NCI-H1048 (cell line): ENCODE measurements around the gene KCNK6.
"Not testable (repeated sequence)": the region's sequence is repeated elsewhere in the genome, so short reads cannot be mapped to it uniquely, and the experiment has no call there.

Experiments
- DNase-seq: peaks from one replicate; lab custom pipeline; 2025; lab: John Stamatoyannopoulos, UW

The KCNK6 gene

GRCh38 chr19:38324431-38324830 lies 4.8 kb downstream of the KCNK6 start:
- no peak for DNase-seq

DNA sequence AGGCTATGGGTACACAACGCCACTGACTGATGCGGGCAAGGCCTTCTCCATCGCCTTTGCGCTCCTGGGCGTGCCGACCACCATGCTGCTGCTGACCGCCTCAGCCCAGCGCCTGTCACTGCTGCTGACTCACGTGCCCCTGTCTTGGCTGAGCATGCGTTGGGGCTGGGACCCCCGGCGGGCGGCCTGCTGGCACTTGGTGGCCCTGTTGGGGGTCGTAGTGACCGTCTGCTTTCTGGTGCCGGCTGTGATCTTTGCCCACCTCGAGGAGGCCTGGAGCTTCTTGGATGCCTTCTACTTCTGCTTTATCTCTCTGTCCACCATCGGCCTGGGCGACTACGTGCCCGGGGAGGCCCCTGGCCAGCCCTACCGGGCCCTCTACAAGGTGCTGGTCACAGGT lies 6.9 kb downstream of the KCNK6 start:
- DNase-seq = no peak

GRCh38 chr19:38329651-38330050 lies 10.0 kb downstream of the KCNK6 start:
- no peak for DNase-seq

GRCh38 chr19:38331728-38332127 lies 12.1 kb downstream of the KCNK6 start:
- no peak for DNase-seq

- DNase-seq = no peak
Observed at GRCh38 chr19:38333245-38333644, 13.6 kb downstream of the KCNK6 start.

DNA sequence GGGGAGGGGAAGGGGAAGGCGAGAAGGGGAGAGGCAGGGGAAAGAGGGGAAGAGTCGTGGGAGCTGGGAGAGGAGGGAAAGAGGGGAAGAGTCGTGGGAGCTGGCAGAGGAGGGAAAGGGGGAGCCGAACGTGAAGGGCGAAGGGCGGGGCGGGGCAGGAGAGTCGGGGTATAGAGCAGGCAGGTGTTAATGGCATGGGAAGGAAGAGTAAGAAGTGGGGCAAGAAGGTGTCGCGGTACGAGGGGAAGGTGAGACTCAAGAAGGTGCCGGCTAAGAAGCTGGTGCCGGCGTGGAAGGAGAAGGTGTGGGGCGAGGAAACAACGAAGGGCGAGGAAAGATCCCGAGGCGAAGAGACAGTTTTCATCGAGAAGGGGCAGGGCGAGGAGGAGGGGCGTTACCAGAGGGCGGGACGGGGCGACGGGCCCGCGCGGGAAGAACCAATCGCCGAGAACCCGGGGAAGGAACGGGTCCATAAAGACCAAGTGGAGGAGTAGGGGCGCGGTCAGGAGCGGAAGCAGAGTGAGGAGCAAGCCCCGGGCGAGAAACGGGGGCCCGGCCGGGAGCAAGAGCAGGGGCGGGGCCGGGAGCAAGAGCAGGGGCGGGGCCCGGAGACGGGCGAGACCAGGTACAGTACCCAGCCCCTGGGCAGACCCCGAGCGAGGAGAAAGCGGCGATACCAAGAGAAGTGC lies 16.4 kb downstream of the KCNK6 start:
- DNase-seq = peak; percentile 94

- DNase-seq = peak; percentile 76
Observed at GRCh38 chr19:38336638-38337359, 17.2 kb downstream of the KCNK6 start.

GRCh38 chr19:38337360-38337653 lies 17.7 kb downstream of the KCNK6 start:
- no peak for DNase-seq

DNA sequence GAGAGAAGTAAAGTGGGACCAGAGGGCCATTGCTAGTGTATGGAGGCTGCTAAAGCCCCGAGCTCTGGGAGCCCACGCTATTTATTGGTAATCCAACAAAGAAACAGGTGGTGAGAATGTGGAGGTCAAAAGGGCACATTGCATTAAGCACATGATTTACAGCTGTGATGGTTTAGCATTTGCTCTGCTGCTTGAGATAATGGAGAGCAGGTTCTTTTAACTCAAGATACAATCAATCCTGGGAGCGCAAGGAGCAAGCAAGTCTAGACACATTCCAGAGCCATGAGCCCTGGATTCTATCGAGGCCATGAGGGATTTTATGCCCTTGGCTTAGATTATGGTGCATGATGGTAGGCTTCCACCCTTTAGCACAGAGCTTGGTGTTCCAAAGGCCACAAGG lies 19.4 kb downstream of the KCNK6 start:
- DNase-seq = not testable (repeated sequence)

DNA sequence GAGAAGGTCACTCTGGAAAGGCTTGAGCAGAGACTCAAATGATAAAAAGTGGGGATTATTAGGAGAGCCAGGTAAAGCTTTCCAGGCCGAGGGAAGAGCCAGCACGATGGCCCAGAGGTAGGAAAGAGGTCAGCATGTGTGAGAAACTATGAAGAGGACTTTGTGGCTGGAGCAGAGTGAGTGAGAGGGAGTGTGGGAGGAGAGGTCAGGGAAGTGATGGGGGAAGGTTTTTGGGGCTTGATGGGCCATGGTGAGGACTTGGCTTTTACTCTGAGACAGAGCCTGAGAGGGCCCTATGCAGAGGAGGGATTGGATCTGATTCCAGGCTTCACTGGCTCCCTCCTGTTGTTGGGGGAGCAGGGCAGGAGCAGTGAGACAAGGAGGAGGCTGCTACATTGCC lies 21.3 kb downstream of the KCNK6 start:
- DNase-seq = no peak

DNA sequence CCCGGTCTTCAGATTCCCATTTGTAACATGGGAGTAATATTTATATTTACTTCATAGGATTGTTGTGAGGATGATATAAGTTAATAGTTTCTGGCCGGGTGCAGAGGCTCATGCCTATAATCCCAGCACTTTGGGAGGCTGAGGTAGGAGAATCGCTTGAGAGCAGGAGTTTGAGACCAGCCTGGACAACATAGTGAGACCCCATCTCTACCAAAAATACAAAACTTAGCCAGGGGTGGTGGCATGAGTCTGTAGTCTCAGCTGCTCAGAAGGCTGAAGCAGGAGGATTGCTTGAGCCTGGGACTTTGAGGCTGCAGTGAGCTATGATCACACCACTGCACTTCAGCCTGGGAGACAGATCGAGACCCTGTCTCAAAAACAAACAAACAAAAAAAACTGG lies 27.2 kb downstream of the KCNK6 start:
- no peak for DNase-seq

DNA sequence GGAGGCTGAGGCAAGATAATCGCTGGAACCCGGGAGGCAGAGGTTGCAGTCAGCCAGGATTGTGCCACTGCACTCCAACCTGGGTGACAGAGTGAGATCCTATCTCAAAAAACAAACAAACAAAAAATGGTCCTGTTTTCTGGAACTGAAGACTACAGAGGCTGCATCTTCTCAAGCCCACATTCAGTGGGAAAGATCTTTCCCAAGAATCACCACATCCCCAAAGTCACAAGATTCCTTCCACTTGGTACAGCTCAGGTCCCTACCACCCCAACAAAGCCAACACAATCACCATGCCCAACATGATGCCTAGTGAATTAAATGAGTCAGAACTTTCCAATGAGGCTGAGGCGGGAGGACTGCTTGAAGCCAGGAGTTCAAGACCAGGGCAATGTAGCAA lies 31.2 kb downstream of the KCNK6 start:
- DNase-seq = no peak

- no peak for DNase-seq
Observed at GRCh38 chr19:38351865-38352395, 32.3 kb downstream of the KCNK6 start.

- no peak for DNase-seq
Observed at GRCh38 chr19:38352611-38353010, 33.0 kb downstream of the KCNK6 start.

- DNase-seq = no peak
Observed at GRCh38 chr19:38355728-38356725, 36.4 kb downstream of the KCNK6 start.

DNA sequence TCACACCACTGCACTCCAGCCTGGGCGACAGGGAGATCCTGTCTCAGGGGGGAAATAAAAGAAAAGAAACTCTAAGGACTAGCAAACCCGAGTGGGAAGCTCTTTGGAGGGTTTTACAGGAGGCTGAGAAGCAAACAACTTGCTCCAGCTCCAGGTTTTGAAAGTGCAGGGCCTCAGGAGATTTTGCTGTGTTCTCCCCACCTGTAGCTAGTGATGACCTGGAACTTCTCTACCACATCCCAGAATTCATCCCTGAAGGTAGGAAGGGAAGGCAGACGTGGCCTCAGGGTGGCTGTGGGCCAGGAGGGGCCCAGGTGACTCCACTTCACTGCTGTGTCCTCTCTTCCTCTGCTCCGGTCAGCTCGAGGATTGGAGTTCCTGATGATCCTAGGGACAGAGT lies 38.4 kb downstream of the KCNK6 start:
- DNase-seq = no peak

DNA sequence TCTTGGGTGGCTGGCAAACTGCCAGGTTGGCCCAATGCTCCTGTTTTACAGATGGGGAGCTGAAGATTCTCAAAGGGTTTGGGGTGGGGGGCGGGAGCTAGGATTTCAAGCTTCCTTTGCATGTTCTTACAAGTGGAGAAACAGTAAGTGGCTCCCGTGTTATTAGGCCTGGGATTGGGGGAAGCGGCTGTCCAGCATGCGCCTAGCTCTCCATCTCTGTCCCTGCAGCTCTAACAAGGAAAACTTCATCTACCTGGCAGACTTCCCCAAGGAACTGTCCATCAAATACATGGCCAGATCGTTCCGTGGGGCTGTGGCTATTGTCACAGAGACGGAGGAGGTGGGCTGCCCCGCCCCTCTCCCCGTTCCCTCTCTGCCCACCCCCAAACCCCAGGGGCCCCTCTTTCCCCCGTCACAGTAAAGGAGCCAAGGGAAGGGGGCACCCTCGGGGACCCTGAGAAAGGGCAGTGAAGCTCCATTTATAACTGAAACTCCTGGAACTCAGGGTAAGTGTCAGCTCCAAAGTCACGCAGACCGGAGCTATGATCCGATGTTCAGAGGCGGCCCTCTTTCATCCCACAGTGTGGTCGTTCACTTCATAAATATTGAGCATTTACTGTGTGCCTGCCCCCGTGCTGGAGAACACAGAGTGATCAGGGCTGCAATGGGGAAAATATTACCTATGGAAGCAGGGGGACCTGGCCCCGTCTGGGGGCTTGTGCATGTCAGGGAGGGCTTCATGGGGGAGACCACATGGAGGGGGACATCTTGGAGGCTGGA lies 39.8 kb downstream of the KCNK6 start:
- no peak for DNase-seq

- no peak for DNase-seq
Observed at GRCh38 chr19:38360351-38360750, 40.7 kb downstream of the KCNK6 start.

DNA sequence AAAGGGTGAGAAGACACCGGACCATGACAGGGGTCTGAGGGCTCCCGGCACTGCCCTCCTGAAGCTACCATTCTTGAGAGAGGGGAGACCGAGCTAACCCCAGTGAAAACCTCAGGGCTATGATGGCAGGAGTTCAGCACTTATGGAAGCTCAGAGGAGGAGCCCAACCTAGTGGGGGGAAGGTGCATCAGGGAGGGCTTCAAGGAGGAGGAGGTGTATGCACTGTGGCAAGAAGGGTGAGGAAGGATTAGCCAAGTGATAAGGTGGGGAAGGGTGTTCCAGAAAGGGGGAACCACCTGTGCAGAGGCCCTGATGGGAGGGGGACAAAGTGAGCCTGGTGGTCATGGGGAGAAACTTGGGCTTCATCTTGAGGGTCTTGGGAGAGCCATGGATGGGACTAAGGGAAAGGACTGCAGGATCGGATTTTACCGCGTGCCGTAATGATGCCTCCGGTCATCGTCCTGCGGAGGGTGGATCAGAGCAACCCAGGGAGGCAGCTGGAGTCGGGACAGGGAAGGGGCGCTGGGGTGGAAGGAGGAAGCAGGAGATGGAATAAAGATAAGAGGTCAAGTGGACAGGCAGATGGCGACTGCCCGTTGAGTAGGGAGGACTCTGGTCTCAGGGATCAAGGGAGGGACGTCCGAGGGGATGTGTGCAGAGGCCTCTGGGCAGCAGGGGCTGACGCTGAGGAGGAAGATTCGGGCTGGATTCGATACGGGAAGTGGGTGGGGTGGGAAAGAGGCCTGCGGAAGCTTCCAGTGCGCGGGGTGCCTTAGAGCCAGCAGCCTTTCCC lies 41.4 kb downstream of the KCNK6 start:
- DNase-seq = no peak

- DNase-seq = peak; percentile 81
Observed at GRCh38 chr19:38361633-38362075, 42.0 kb downstream of the KCNK6 start.
